GM12878 (cell line): Measurements from ENCODE around the gene OR4D1. TPM values are rescaled to one million over a fixed set of nuclear protein-coding genes. Genes with fewer than 3 reads are reported as not detected.
A peak's percentile ranks its signal among the peaks of the same experiment; 100 is the strongest.

Experiments
- ATAC-seq: fragments of 200-7000 bp; cut with Tn5 transposase; 3 replicates; pipeline ENCODE4 v1.9.1; 2020; ENCODE audit warnings: mild to moderate bottlenecking, moderate library complexity
- BruUV-seq: library from RNA; stranded (reverse); fragments of 400-500 nt; replicated peaks from 2 replicates; lab custom pipeline; 2021; lab: Mats Ljungman, UMichigan
- CTCF ChIA-PET: fragments of 300-600 bp; sonication (Branson Sonifier 250); formaldehyde crosslinking; extraction: SDS; loops from one replicate; lab custom pipeline; 2021; ENCODE audit warnings: inconsistent platforms; lab: Yijun Ruan, JAX
- POLR2A ChIA-PET: fragments of 350-600 bp; formaldehyde crosslinking; extraction: SDS; loops from one replicate; lab custom pipeline; 2021; ENCODE audit warnings: inconsistent platforms; lab: Charles Lee
- RAD21 ChIA-PET: fragments of 300-600 bp; sonication (Branson Sonifier 250); formaldehyde crosslinking; loops from one replicate; lab custom pipeline; 2023; ENCODE audit warnings: antibody characterized with exemption; ENCODE audit not compliant: unreplicated experiment; lab: Charles Lee
- SMC1A ChIA-PET: fragments of 300-600 bp; sonication (Branson Sonifier 250); formaldehyde crosslinking; loops from one replicate; lab custom pipeline; 2023; ENCODE audit not compliant: unreplicated experiment, uncharacterized antibody; lab: Charles Lee
- DNase-seq: peaks from one replicate; pipeline ENCODE4 v3.0.0-alpha.2; 2011; ENCODE audit warnings: low read depth, low spot score
- FAIRE-seq: peaks from 3 replicates; lab custom pipeline; 2011; peaks lifted over from hg19 to GRCh38; lab: Jason Lieb, UNC
- H2AFZ ChIP-seq: 2 replicates; pipeline ENCODE4 v1.6.0; 2011; ENCODE audit warnings: low read depth, low read length, control low read depth; ENCODE audit not compliant: control insufficient read depth
- H3K27ac ChIP-seq: 2 replicates; pipeline ENCODE4 v1.5.1; 2011; ENCODE audit warnings: control low read depth; ENCODE audit not compliant: control insufficient read depth, insufficient read depth
- H3K27me3 ChIP-seq, 2 experiments: replicated peaks in 1 of 2; 2 replicates each; pipeline versions ENCODE4 v1.6.0 to v1.6.1; 2011; ENCODE audit warnings: low read length in 1 of 2; ENCODE audit not compliant: control insufficient read depth in 2 of 2, insufficient read depth in 2 of 2
- H3K36me3 ChIP-seq, 2 experiments: 2 replicates each; pipeline ENCODE4 v1.5.1; 2011; ENCODE audit warnings: low read length in 1 of 2; ENCODE audit not compliant: control insufficient read depth in 2 of 2, insufficient read depth in 2 of 2
- H3K4me1 ChIP-seq: 2 replicates; pipeline ENCODE4 v1.6.1; 2011; ENCODE audit warnings: mild to moderate bottlenecking, low read length, moderate library complexity, mixed read lengths; ENCODE audit not compliant: control insufficient read depth, insufficient read depth
- H3K4me2 ChIP-seq: 2 replicates; pipeline ENCODE4 v1.6.0; 2011; ENCODE audit warnings: control low read depth; ENCODE audit not compliant: control insufficient read depth, insufficient read depth
- H3K4me3 ChIP-seq: fragments of 200-600 bp; sonication (generic); 2 replicates; pipeline ENCODE4 v1.5.1; 2016
- H3K79me2 ChIP-seq: 2 replicates; pipeline ENCODE4 v1.6.0; 2011; ENCODE audit warnings: low read length; ENCODE audit not compliant: control insufficient read depth, insufficient read depth
- H3K9ac ChIP-seq: 2 replicates; pipeline ENCODE4 v1.8.0; 2011; ENCODE audit warnings: low read length, control low read depth, mixed read lengths; ENCODE audit not compliant: control insufficient read depth, insufficient read depth
- H3K9me3 ChIP-seq: replicated peaks from 3 replicates; pipeline ENCODE4 v1.5.1; 2011; ENCODE audit warnings: mild to moderate bottlenecking, low read length; ENCODE audit not compliant: control insufficient read depth, insufficient read depth
- H4K20me1 ChIP-seq: 2 replicates; pipeline ENCODE4 v1.6.0; 2011; ENCODE audit not compliant: control insufficient read depth, insufficient read depth
- HCFC1 ChIP-seq: fragments of 150-350 bp; IDR thresholded peaks from 2 replicates; pipeline ENCODE4 v1.6.1; 2014; ENCODE audit warnings: low read length
- NFXL1 ChIP-seq: fragments of 450-650 bp; IDR thresholded peaks from 2 replicates; pipeline ENCODE4 v1.6.1; 2017; ENCODE audit warnings: antibody characterized with exemption, mild to moderate bottlenecking, borderline replicate concordance
- SIX5 ChIP-seq: IDR thresholded peaks from 2 replicates; pipeline ENCODE4 v1.6.1; 2011; ENCODE audit warnings: mild to moderate bottlenecking, low read depth, low read length, moderate library complexity; ENCODE audit not compliant: severe bottlenecking
- ZSCAN29 ChIP-seq: fragments of 450-650 bp; IDR thresholded peaks from 2 replicates; pipeline ENCODE4 v1.6.1; 2017; ENCODE audit warnings: mild to moderate bottlenecking, moderate library complexity
- WGBS: methylation state at CpG from one replicate; pipeline ENCODE4 v1.1.6; 2016; ENCODE audit warnings: low lambda C conversion rate; ENCODE audit not compliant: insufficient replicate concordance, insufficient coverage; ENCODE audit errors: missing lambda C conversion rate; 5-methylcytosine and 5-hydroxymethylcytosine counted together
- in situ Hi-C: fragments of 300-500 bp; cut with MboI; formaldehyde crosslinking; loops from 9 replicates; pipeline ENCODE4 v1.14.3; 2018; ENCODE audit warnings: mixed read lengths
- intact Hi-C: fragments of 100-400 bp; cut with micrococcal nuclease; formaldehyde crosslinking; loops from one replicate; pipeline ENCODE4 v1.14.2; 2022; ENCODE audit not compliant: unreplicated experiment
- polyA plus RNA-seq, 11 experiments: library from polyadenylated mRNA; depleted of rRNA in 4 of 11; unstranded in 6 of 11; stranded (reverse) in 5 of 11; fragments of >200 nt; fragmentation: Nextera tagmentation in 4 of 11; fragmentation: Illumina TruSeq in 1 of 11; extraction: Ambion mirVana in 4 of 11; extraction: Trizol in 1 of 11; gene quantifications; 1 replicate in 1 of 11; 2 replicates in 10 of 11; pipeline versions ENCODE4 v1.2.1 to v1.2.3, GENCODE V29; 2011 to 2016; ENCODE audit warnings: inconsistent platforms in 2 of 11, missing spikeins in 2 of 11, low read depth in 1 of 11
- total RNA-seq, 4 experiments: library from RNA; depleted of rRNA in 3 of 4; stranded (reverse); fragments of >200 nt in 3 of 4; fragmentation: Illumina TruSeq in 1 of 4; extraction: Trizol in 1 of 4; gene quantifications; 2 replicates each; pipeline versions ENCODE4 v1.2.1 to v1.2.3, GENCODE V29; 2013 to 2021
- TF ChIP-seq, protein P1 (sequence below), 3 experiments: IDR thresholded peaks in 2 of 3; conservative IDR thresholded peaks in 1 of 3; 2 replicates each; pipeline ENCODE4 v1.5.1; 2011; ENCODE audit warnings: low read depth in 3 of 3, low read length in 3 of 3, mild to moderate bottlenecking in 3 of 3, control low read depth in 2 of 3, moderate library complexity in 2 of 3, inconsistent platforms in 1 of 3, mixed read lengths in 1 of 3; ENCODE audit not compliant: control insufficient read depth in 2 of 3, insufficient read depth in 1 of 3; ENCODE audit errors: extremely low read depth in 1 of 3

The OR4D1 gene
- total and polyA plus RNA-seq, 10 of the 15 experiments (the other 5 are each of a cell fraction or from before 2014, with no cell fraction given), result not detected

DNA sequence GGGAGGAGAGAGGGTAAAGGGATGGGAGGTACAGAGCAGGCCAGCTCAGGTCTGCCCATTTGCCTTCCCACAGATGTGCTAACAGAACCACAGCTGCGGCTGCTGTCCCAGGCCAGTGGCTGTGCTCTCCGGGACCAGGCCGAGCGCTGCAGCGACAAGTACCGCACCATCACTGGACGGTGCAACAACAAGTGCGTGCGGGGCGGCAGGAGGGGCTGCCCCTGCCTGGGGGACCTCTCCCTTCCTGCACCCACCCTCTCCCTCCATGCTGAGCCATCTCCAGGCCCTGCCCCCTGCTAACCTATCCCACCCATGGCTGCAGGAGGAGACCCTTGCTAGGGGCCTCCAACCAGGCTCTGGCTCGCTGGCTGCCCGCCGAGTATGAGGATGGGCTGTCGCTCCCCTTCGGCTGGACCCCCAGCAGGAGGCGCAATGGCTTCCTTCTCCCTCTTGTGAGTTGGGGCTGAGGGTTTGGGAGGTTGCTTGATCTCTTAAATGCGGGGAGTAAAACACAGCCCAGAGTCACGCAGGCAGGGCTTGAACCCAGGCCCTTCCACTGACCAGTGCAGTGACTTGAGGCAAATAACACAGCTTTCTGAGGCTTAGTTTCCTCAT lies 45.6 kb downstream of the OR4D1 start:
- POLR2A ChIA-PET, result no interaction called here
- 69% methylated on average over 14 of the region's 18 CpGs for WGBS
- RAD21 ChIA-PET, result no interaction called here
- in situ Hi-C loops (no loop called here), intact Hi-C loops (no loop called here)
- no TSS peak for BruUV-seq
- H3K27me3 ChIP-seq, result peaks cover 0 to 4% of the 10 kb centered on the region in 2 experiments; a peak in 2 of 4 replicates
- TF ChIP-seq, protein P1, sequence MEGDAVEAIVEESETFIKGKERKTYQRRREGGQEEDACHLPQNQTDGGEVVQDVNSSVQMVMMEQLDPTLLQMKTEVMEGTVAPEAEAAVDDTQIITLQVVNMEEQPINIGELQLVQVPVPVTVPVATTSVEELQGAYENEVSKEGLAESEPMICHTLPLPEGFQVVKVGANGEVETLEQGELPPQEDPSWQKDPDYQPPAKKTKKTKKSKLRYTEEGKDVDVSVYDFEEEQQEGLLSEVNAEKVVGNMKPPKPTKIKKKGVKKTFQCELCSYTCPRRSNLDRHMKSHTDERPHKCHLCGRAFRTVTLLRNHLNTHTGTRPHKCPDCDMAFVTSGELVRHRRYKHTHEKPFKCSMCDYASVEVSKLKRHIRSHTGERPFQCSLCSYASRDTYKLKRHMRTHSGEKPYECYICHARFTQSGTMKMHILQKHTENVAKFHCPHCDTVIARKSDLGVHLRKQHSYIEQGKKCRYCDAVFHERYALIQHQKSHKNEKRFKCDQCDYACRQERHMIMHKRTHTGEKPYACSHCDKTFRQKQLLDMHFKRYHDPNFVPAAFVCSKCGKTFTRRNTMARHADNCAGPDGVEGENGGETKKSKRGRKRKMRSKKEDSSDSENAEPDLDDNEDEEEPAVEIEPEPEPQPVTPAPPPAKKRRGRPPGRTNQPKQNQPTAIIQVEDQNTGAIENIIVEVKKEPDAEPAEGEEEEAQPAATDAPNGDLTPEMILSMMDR (IDR thresholded peaks at IDR 0.05 in 2 of 3, conservative IDR thresholded peaks at IDR 0.05 in 1 of 3; ENCODE audit: control insufficient read depth in 2 of 3, extremely low read depth in 1 of 3, insufficient read depth in 1 of 3, low read depth in 3 of 3, low read length in 3 of 3), result 0 out of 6 replicates have a peak, but pooled peaks of 1 of the 3 experiments have one; percentile 3
- no peak for TF ChIP-seq HCFC1
- no peak overlapping the region for H3K4me3 ChIP-seq
- DNase-seq (no peak), FAIRE-seq (no peak), ATAC-seq (no peak)
- H3K9ac ChIP-seq, result no peak overlapping the region
- no peaks in the 10 kb centered on the region for H3K36me3 ChIP-seq
- no peaks in the 10 kb centered on the region for H4K20me1 ChIP-seq
- peaks cover 3% of the 10 kb centered on the region for H3K4me1 ChIP-seq
- H3K27ac ChIP-seq, result no peak overlapping the region
- no peak overlapping the region for H2AFZ ChIP-seq
- H3K79me2 ChIP-seq, result no peaks in the 10 kb centered on the region
- SMC1A ChIA-PET, result no interaction called here
- no peak overlapping the region for H3K4me2 ChIP-seq
- no peaks in the 10 kb centered on the region for H3K9me3 ChIP-seq
- CTCF ChIA-PET, result interaction anchor here (0.9 to 1.2 kb wide), 2 partner anchors 37 to 56 kb away, joined by 3 to 5 read pairs; no protein-coding TSS in a partner anchor

DNA sequence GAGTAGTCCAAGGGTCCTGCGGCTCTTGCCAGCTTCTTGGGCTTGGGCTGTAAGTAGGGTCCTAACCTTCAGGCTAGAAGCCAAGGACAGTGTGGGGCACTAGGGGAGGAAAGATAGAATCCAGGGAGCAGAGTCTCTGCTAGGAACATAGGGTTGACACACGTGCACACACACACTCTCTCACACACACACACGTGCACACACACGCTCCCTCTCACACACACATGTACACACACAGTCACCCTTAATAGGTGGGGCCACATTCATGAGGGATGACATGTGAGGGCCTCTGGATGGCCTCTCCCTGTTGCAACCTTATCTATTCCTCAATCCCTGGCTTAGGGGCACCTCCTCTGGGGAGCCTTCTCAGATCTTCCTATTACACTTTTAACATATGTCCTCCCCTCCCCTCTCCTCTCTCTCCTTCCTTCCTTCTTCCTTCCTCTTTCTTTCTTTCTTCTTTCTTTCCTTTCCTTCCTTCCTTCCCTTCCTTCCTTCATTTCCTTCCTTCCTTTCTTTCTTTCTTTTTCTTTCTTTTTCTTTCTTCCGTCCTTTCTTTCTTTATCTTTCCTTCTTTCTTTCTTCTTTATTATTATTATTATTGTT lies 47.4 kb downstream of the OR4D1 start:
- no TSS peak for BruUV-seq
- ATAC-seq (no peak), FAIRE-seq (no peak), DNase-seq (no peak)
- Histone ChIP-seq H3K27ac (no peak overlapping the region), H3K9ac (no peak overlapping the region), H3K9me3 (no peaks in the 10 kb centered on the region), H3K4me2 (no peak overlapping the region), H3K4me3 (no peak overlapping the region), H3K79me2 (no peaks in the 10 kb centered on the region), H4K20me1 (no peaks in the 10 kb centered on the region), H3K36me3 (no peaks in the 10 kb centered on the region), H3K4me1 (peaks cover 3% of the 10 kb centered on the region), H2AFZ (no peak overlapping the region), H3K27me3 (peaks cover 0 to 4% of the 10 kb centered on the region in 2 experiments; a peak in 2 of 4 replicates)
- WGBS, result 46% methylated on average over 5 of the region's 5 CpGs
- intact Hi-C loops (no loop called here), in situ Hi-C loops (no loop called here)
- no peak for TF ChIP-seq ZSCAN29
- no peak for TF ChIP-seq SIX5
- no peak for TF ChIP-seq NFXL1
- SMC1A ChIA-PET, result no interaction called here
- CTCF ChIA-PET, result interaction anchor here (0.6 kb wide), 1 partner anchor 824 kb away, joined by 3 read pairs; no protein-coding TSS in a partner anchor
- POLR2A ChIA-PET, result no interaction called here
- RAD21 ChIA-PET, result no interaction called here
